Endothelial cell (in vitro differentiated cells): ENCODE data around the gene POU2AF3. TPM values are rescaled to one million over a fixed set of nuclear protein-coding genes. Genes with fewer than 3 reads are reported as not detected.

Experiments
- DNase-seq: peaks from one replicate; pipeline ENCODE4 v3.0.0; 2021; ENCODE audit warnings: low spot score
- H3K27ac Mint-ChIP-seq: one replicate; pipeline ENCODE4 v1.8.0; 2021; ENCODE audit warnings: mixed read lengths, inconsistent platforms; ENCODE audit not compliant: unreplicated experiment
- H3K27me3 Mint-ChIP-seq: one replicate; pipeline ENCODE4 v1.8.0; 2021; ENCODE audit warnings: mild to moderate bottlenecking, moderate library complexity, mixed read lengths, inconsistent platforms; ENCODE audit not compliant: unreplicated experiment
- H3K36me3 Mint-ChIP-seq: one replicate; pipeline ENCODE4 v1.8.0; 2021; ENCODE audit warnings: mild to moderate bottlenecking, low read depth, mixed read lengths, inconsistent platforms; ENCODE audit not compliant: unreplicated experiment
- H3K4me1 Mint-ChIP-seq: one replicate; pipeline ENCODE4 v1.8.0; 2021; ENCODE audit warnings: mild to moderate bottlenecking, mixed read lengths, inconsistent platforms; ENCODE audit not compliant: unreplicated experiment
- H3K4me3 Mint-ChIP-seq: one replicate; pipeline ENCODE4 v1.8.0; 2021; ENCODE audit warnings: mild to moderate bottlenecking, mixed read lengths, inconsistent platforms; ENCODE audit not compliant: unreplicated experiment
- H3K9me3 Mint-ChIP-seq: one replicate; pipeline ENCODE4 v1.8.0; 2021; ENCODE audit warnings: mixed read lengths, inconsistent platforms; ENCODE audit not compliant: unreplicated experiment
- total RNA-seq: library from RNA; stranded (reverse); fragmentation: NEBNext Ultra II Directional; extraction: Animal tissue kit (Norgen Biotek cat#: 25700); gene quantifications from one replicate; pipeline ENCODE4 v1.2.1, GENCODE V29; 2021; ENCODE audit not compliant: unreplicated experiment
- TF ChIP-seq, protein P1 (sequence below): fragments of 200-600 bp; sonication (generic); IDR thresholded peaks from one replicate; pipeline ENCODE4 v1.5.0; 2021; ENCODE audit warnings: antibody characterized with exemption; ENCODE audit not compliant: unreplicated experiment

The POU2AF3 gene
- total RNA-seq, 1 donor from 2014 or later, result 0.28 TPM

GRCh38 chr11:111344032-111344431, 45.7 kb downstream of the POU2AF3 start:
- no peak for DNase-seq
- H3K4me1 Mint-ChIP-seq, result no peaks in the 10 kb centered on the region
- no peak overlapping the region for H3K4me3 Mint-ChIP-seq
- no peaks in the 10 kb centered on the region for H3K36me3 Mint-ChIP-seq
- H3K9me3 Mint-ChIP-seq, result no peaks in the 10 kb centered on the region
- H3K27ac Mint-ChIP-seq, result no peak overlapping the region
- no peaks in the 10 kb centered on the region for H3K27me3 Mint-ChIP-seq
- TF ChIP-seq, protein P1, sequence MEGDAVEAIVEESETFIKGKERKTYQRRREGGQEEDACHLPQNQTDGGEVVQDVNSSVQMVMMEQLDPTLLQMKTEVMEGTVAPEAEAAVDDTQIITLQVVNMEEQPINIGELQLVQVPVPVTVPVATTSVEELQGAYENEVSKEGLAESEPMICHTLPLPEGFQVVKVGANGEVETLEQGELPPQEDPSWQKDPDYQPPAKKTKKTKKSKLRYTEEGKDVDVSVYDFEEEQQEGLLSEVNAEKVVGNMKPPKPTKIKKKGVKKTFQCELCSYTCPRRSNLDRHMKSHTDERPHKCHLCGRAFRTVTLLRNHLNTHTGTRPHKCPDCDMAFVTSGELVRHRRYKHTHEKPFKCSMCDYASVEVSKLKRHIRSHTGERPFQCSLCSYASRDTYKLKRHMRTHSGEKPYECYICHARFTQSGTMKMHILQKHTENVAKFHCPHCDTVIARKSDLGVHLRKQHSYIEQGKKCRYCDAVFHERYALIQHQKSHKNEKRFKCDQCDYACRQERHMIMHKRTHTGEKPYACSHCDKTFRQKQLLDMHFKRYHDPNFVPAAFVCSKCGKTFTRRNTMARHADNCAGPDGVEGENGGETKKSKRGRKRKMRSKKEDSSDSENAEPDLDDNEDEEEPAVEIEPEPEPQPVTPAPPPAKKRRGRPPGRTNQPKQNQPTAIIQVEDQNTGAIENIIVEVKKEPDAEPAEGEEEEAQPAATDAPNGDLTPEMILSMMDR, result no peak

DNA sequence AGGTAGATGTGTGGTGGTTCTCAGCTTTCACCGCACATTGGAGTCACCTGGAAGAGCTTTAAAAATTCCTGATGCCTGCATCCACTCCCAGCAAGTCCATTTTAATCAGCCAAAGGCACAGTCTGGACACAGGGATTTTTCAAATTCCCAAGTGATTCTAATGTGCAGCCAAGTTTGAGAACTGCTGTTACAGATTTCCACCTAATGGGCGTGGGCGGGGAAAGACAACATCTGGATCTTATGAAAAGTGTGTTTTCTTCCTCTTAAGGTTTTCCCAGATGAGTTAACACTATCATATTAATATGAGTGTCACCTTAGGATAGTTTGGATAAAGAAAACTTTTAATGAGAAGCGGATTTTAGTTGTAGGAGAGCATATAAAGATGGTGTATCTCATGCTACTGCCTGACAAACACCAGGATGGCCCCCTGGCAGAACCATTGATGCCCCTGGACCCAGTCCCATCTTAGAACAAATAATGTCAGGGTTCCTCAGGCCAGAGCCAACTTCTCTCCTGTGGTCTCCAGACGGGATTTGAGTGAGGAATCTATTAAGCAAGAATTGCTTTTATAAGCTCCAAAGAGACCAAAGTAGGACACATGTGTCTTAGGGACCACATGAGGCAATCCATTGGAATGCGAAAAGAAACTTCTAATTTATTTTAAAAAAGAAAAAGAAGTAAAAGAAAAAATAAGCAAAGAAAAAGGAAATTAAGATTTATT, 48.8 kb downstream of the POU2AF3 start:
- H3K36me3 Mint-ChIP-seq, result no peaks in the 10 kb centered on the region
- no peak overlapping the region for H3K4me3 Mint-ChIP-seq
- TF ChIP-seq, protein P1, result no peak
- H3K27me3 Mint-ChIP-seq, result no peaks in the 10 kb centered on the region
- no peak overlapping the region for H3K27ac Mint-ChIP-seq
- DNase-seq, result no peak
- no peaks in the 10 kb centered on the region for H3K4me1 Mint-ChIP-seq
- H3K9me3 Mint-ChIP-seq, result no peaks in the 10 kb centered on the region

GRCh38 chr11:111347723-111348115, 49.4 kb downstream of the POU2AF3 start:
- Mint-ChIP-seq H3K36me3 (no peaks in the 10 kb centered on the region), H3K4me1 (no peaks in the 10 kb centered on the region), H3K4me3 (no peak overlapping the region)

GRCh38 chr11:111348147-111348546, 49.8 kb downstream of the POU2AF3 start:
- Mint-ChIP-seq H3K9me3 (no peaks in the 10 kb centered on the region), H3K27me3 (peaks cover 1% of the 10 kb centered on the region), H3K4me3 (no peak overlapping the region), H3K4me1 (no peaks in the 10 kb centered on the region), H3K36me3 (no peaks in the 10 kb centered on the region), H3K27ac (no peak overlapping the region)
- no peak for DNase-seq
- TF ChIP-seq, protein P1, result no peak

More at GRCh38 chr11:111347723-111348115, 49.4 kb downstream of the POU2AF3 start:
- TF ChIP-seq, protein P1, result no peak
- Mint-ChIP-seq H3K27me3 (peaks cover under 1% of the 10 kb centered on the region), H3K27ac (no peak overlapping the region), H3K9me3 (no peaks in the 10 kb centered on the region)
- DNase-seq, result no peak

DNA sequence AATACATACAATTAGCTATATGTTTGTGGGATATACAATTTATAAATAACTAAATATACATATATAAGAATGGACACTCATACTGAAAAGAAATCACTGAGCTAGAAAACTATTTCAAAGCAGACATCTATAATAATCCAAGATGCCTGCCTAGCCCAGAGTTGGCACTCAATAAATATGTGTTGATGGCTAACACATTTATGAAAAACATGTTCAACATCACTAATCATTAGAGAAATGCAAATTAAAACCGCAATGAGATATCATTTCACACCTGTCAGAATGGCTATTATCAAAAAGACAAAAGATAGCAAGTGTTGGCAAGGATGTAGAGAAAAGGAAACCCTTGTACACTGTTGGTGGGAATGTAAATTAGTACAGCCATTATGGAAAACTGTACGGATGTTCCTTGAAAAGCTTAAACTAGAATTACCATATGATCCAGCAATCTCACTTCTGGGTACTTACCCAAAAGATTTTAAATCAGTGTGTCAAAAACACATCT, 50.9 kb downstream of the POU2AF3 start:
- H3K9me3 Mint-ChIP-seq, result no peaks in the 10 kb centered on the region
- DNase-seq, result no peak
- no peak overlapping the region for H3K27ac Mint-ChIP-seq
- TF ChIP-seq, protein P1, result no peak
- peaks cover 1% of the 10 kb centered on the region for H3K27me3 Mint-ChIP-seq
- no peak overlapping the region for H3K4me3 Mint-ChIP-seq
- H3K36me3 Mint-ChIP-seq, result no peaks in the 10 kb centered on the region
- no peaks in the 10 kb centered on the region for H3K4me1 Mint-ChIP-seq
